Gastroesophageal sphincter (tissue), 4 donors: ENCODE results near the gene BRD4. TPM values are rescaled to one million over a fixed set of nuclear protein-coding genes. Genes with fewer than 3 reads are reported as not detected.

Source experiments
- ATAC-seq: fragments of 150-250 bp; one replicate; pipeline ENCODE4 v1.9.1; 2016; ENCODE audit warnings: mild to moderate bottlenecking, moderate library complexity
- H3K27ac ChIP-seq, 4 donors: fragments of 200-600 bp; sonication (generic) in 3 of 4; 1 replicate in 3 of 4; 2 replicates in 1 of 4; pipeline ENCODE4 v1.5.1; 2016 to 2019
- H3K27me3 ChIP-seq: fragments of 200-600 bp; sonication (generic); one replicate; pipeline ENCODE4 v1.5.1; 2019
- H3K36me3 ChIP-seq, 2 donors: fragments of 200-600 bp; sonication (generic); one replicate each; pipeline ENCODE4 v1.5.1; 2019; ENCODE audit warnings: control low read depth in 1 of 2
- H3K4me1 ChIP-seq, 3 donors: fragments of 200-600 bp; sonication (generic); 1 replicate in 2 of 3; 2 replicates in 1 of 3; pipeline ENCODE4 v1.5.1; 2016 to 2019; ENCODE audit warnings: control low read depth in 2 of 3
- H3K4me3 ChIP-seq, 2 donors: fragments of 200-600 bp; sonication (generic); one replicate each; pipeline ENCODE4 v1.5.1; 2019; ENCODE audit warnings: mild to moderate bottlenecking in 1 of 2, moderate library complexity in 1 of 2
- H3K9me3 ChIP-seq, 3 donors: fragments of 200-600 bp; sonication (generic); one replicate each; pipeline ENCODE4 v1.5.1; 2017 to 2019; ENCODE audit warnings: control low read depth in 2 of 3
- CTCF ChIP-seq, 4 experiments: fragments of 200-600 bp in 2 of 4; fragments of 450-650 bp in 2 of 4; sonication (generic) in 1 of 4; IDR thresholded peaks; one replicate each; pipeline ENCODE4 v1.5.1; 2017 to 2019; ENCODE audit warnings: antibody characterized with exemption in 4 of 4, mild to moderate bottlenecking in 2 of 4, moderate library complexity in 2 of 4
- EP300 ChIP-seq: sonication (generic); formaldehyde crosslinking; IDR thresholded peaks from one replicate; pipeline ENCODE4 v1.6.1; 2017; ENCODE audit warnings: antibody characterized with exemption, mild to moderate bottlenecking
- POLR2A ChIP-seq, 2 donors: fragments of 450-650 bp; IDR thresholded peaks; one replicate each; pipeline ENCODE4 v1.6.1; 2017; ENCODE audit warnings: antibody characterized with exemption in 2 of 2, mild to moderate bottlenecking in 2 of 2, moderate library complexity in 1 of 2
- POLR2AphosphoS5 ChIP-seq: sonication (generic); formaldehyde crosslinking; IDR thresholded peaks from one replicate; pipeline ENCODE4 v1.6.1; 2017; ENCODE audit warnings: antibody characterized with exemption
- WGBS, 2 donors: methylation state at CpG; one replicate each; pipeline ENCODE4 v1.1.5; 2018; ENCODE audit warnings: low coverage in 1 of 2; 5-methylcytosine and 5-hydroxymethylcytosine counted together
- total RNA-seq, 4 donors: library from RNA; depleted of rRNA; stranded (reverse); fragments of >200 nt; gene quantifications; one replicate each; pipeline ENCODE4 v1.1.0, GENCODE V29; 2016

Gene BRD4
- 10 to 100 TPM; 29.6 to 49.3 (median 34.4) TPM for total RNA-seq

GRCh38 chr19:15332311-15332996 lies at the start of gene BRD4:
Gene BRD4, minus strand, starts transcription at chr19:15332539. Its CDS starts 59,440 bp downstream, at chr19:15273099.
- Histone ChIP-seq H3K4me3 (peak within 1 kb of the TSS; percentile 79 to 93), H3K36me3 (no peaks in the 10 kb centered on the region), H3K4me1 (peaks cover 6 to 55% (median 29%) of the 10 kb centered on the region in 3 donors), H3K9me3 (no peaks in the 10 kb centered on the region), H3K27ac (peak within 1 kb of the TSS; percentile 85 to 99 (median 94)), H3K27me3 (no peaks in the 10 kb centered on the region)
- TF ChIP-seq EP300 (no peak), POLR2A (IDR thresholded peaks at IDR 0.05) (peak in 1 of 2 donors; percentile 59), POLR2AphosphoS5 (no peak)
- ATAC-seq = peak; percentile 90
- WGBS, 2 donors = 8 to 9% methylated on average over 8 to 12 of the region's 81 CpGs

- H3K27me3 ChIP-seq = no peaks in the 10 kb centered on the region
- H3K9me3 ChIP-seq = no peaks in the 10 kb centered on the region
- H3K36me3 ChIP-seq = peaks cover 0 to 17% of the 10 kb centered on the region in 2 donors
- 67% methylated on average over 5 of the region's 6 CpGs; no CpG with 5 or more reads in 1 of the 2 donors for WGBS, 2 donors
- no peak overlapping the region for H3K4me3 ChIP-seq
- no peak for TF ChIP-seq POLR2AphosphoS5
- no peak for TF ChIP-seq CTCF (IDR thresholded peaks at IDR 0.05)
- TF ChIP-seq POLR2A (IDR thresholded peaks at IDR 0.05) = no peak
- no peak for TF ChIP-seq EP300
- no peak overlapping the region for H3K27ac ChIP-seq
- peaks cover 0 to 30% (median 20%) of the 10 kb centered on the region in 3 donors for H3K4me1 ChIP-seq
- ATAC-seq = no peak
Observed at GRCh38 chr19:15381864-15382263, 49.5 kb upstream of the BRD4 start.

- peak overlapping the region in 1 of 4 donors; percentile 98 for H3K27ac ChIP-seq
- WGBS, 2 donors = 86% methylated on average over 2 of the region's 2 CpGs
- no peak for TF ChIP-seq CTCF (IDR thresholded peaks at IDR 0.05)
- no peak for TF ChIP-seq EP300
- no peak for TF ChIP-seq POLR2A (IDR thresholded peaks at IDR 0.05)
- TF ChIP-seq POLR2AphosphoS5 = no peak
Observed at GRCh38 chr19:15381429-15381828, 49.1 kb upstream of the BRD4 start.

GRCh38 chr19:15379999-15380647 lies 47.8 kb upstream of the BRD4 start:
- peaks cover 0 to 10% of the 10 kb centered on the region in 2 donors for H3K36me3 ChIP-seq
- H3K4me3 ChIP-seq = peak overlapping the region; percentile 97 to 99
- no peaks in the 10 kb centered on the region for H3K9me3 ChIP-seq
- peaks cover 0 to 47% (median 30%) of the 10 kb centered on the region in 3 donors for H3K4me1 ChIP-seq
- H3K27ac ChIP-seq = peak overlapping the region; percentile 56 to 99 (median 98)
- H3K27me3 ChIP-seq = no peaks in the 10 kb centered on the region
- TF ChIP-seq POLR2A (IDR thresholded peaks at IDR 0.05) (no peak), CTCF (IDR thresholded peaks at IDR 0.05) (peak in 2 of 4 experiments; percentile 20 to 39)
- 0% methylated on average over 1 of the region's 56 CpGs; no CpG with 5 or more reads in 1 of the 2 donors for whole genome bisulfite sequencing, 2 donors
- ATAC-seq = peak; percentile 1

More at GRCh38 chr19:15381429-15381828, 49.1 kb upstream of the BRD4 start:
- H3K9me3 ChIP-seq = no peaks in the 10 kb centered on the region
- H3K4me1 ChIP-seq = peaks cover 0 to 34% (median 23%) of the 10 kb centered on the region in 3 donors
- H3K27me3 ChIP-seq = no peaks in the 10 kb centered on the region
- no peak overlapping the region for H3K4me3 ChIP-seq
- peaks cover 0 to 12% of the 10 kb centered on the region in 2 donors for H3K36me3 ChIP-seq
- ATAC-seq = no peak

- WGBS, 2 donors = 0% methylated on average over 3 to 6 of the region's 111 CpGs
- TF ChIP-seq CTCF (IDR thresholded peaks at IDR 0.05) (no peak), POLR2A (IDR thresholded peaks at IDR 0.05) (peak; percentile 80 to 83), POLR2AphosphoS5 (peak; percentile 97)
- peak within 1 kb of the TSS; percentile 91 to 99 (median 98) for H3K27ac ChIP-seq
- ATAC-seq = peak; percentile 98
- peaks cover 0 to 55% (median 38%) of the 10 kb centered on the region in 3 donors for H3K4me1 ChIP-seq
- no peaks in the 10 kb centered on the region for H3K9me3 ChIP-seq
- H3K27me3 ChIP-seq = no peaks in the 10 kb centered on the region
- H3K36me3 ChIP-seq = peaks cover 0 to 15% of the 10 kb centered on the region in 2 donors
- H3K4me3 ChIP-seq = peak within 1 kb of the TSS; percentile 97 to 99
Observed at GRCh38 chr19:15379083-15379998, 47.0 kb upstream of the BRD4 start, which contains the start of gene AKAP8. Gene AKAP8, minus strand, starts transcription at chr19:15379787. Its CDS starts 56 bp downstream, at chr19:15379731.
